CD4-positive, alpha-beta T cell (primary cell): Measurements from ENCODE around the gene MDFIC2. TPM values are rescaled to one million over a fixed set of nuclear protein-coding genes. Genes with fewer than 3 reads are reported as not detected.
A peak's percentile ranks its signal among the peaks of the same experiment; 100 is the strongest.
"Not testable (repeated sequence)": the region's sequence is repeated elsewhere in the genome, so short reads cannot be mapped to it uniquely, and the experiment has no call there.

ENCODE experiments used
- ATAC-seq: fragments of 200-7000 bp; cut with Tn5 transposase; one replicate; pipeline ENCODE4 v1.10.0; 2022; ENCODE audit warnings: mild to moderate bottlenecking; ENCODE audit not compliant: poor library complexity
- CTCF ChIA-PET: fragments of 350-600 bp; sonication (Branson Sonifier 250); formaldehyde crosslinking; loops from one replicate; lab custom pipeline; 2021; ENCODE audit warnings: antibody characterized with exemption, inconsistent platforms; lab: Charles Lee
- POLR2A ChIA-PET: fragments of 350-600 bp; sonication (Branson Sonifier 250); formaldehyde crosslinking; loops from one replicate; lab custom pipeline; 2021; ENCODE audit warnings: antibody characterized with exemption, inconsistent platforms; lab: Charles Lee
- DNase-seq, 14 experiments: peaks; one replicate each; pipeline ENCODE4 v3.0.0-alpha.2; 2013 to 2020; ENCODE audit warnings: mixed read lengths in 2 of 14
- H3K27ac ChIP-seq, 2 donors: one replicate each; pipeline versions ENCODE4 v1.5.1 to v1.7.0; 2013; ENCODE audit warnings: low read length in 2 of 2, low read depth in 1 of 2, mild to moderate bottlenecking in 1 of 2
- H3K27me3 ChIP-seq, 2 experiments: 1 replicate in 1 of 2; 2 replicates in 1 of 2; pipeline versions ENCODE4 v1.6.1 to v1.7.0; 2013; ENCODE audit warnings: low read length in 2 of 2, control low read depth in 1 of 2, mild to moderate bottlenecking in 1 of 2, moderate library complexity in 1 of 2; ENCODE audit not compliant: insufficient read depth in 2 of 2, control insufficient read depth in 1 of 2
- H3K36me3 ChIP-seq: one replicate; pipeline ENCODE4 v1.6.1; 2013; ENCODE audit warnings: low read length, control low read depth; ENCODE audit not compliant: insufficient read depth
- H3K4me1 ChIP-seq: one replicate; pipeline ENCODE4 v1.6.1; 2013; ENCODE audit warnings: low read length, control low read depth; ENCODE audit not compliant: insufficient read depth
- H3K4me3 ChIP-seq: one replicate; pipeline ENCODE4 v1.5.1; 2013; ENCODE audit warnings: mild to moderate bottlenecking, low read length, moderate library complexity
- H3K9me3 ChIP-seq, 2 experiments: 1 replicate in 1 of 2; 2 replicates in 1 of 2; pipeline versions ENCODE4 v1.6.1 to v1.7.0; 2013; ENCODE audit warnings: low read length in 2 of 2, mild to moderate bottlenecking in 2 of 2, control low read depth in 1 of 2, moderate library complexity in 1 of 2; ENCODE audit not compliant: control insufficient read depth in 1 of 2, insufficient read depth in 1 of 2
- H3K27ac Mint-ChIP-seq: one replicate; pipeline ENCODE4 v1.8.0; 2020; ENCODE audit warnings: mixed read lengths
- H3K27me3 Mint-ChIP-seq: one replicate; pipeline ENCODE4 v1.8.0; 2021; ENCODE audit warnings: mixed read lengths
- H3K36me3 Mint-ChIP-seq: one replicate; pipeline ENCODE4 v1.8.0; 2021; ENCODE audit warnings: low read depth, mixed read lengths
- H3K4me1 Mint-ChIP-seq: one replicate; pipeline ENCODE4 v1.8.0; 2021; ENCODE audit warnings: low read depth, mixed read lengths
- H3K4me3 Mint-ChIP-seq: one replicate; pipeline ENCODE4 v1.8.0; 2020; ENCODE audit warnings: mild to moderate bottlenecking, mixed read lengths
- H3K9me3 Mint-ChIP-seq: one replicate; pipeline ENCODE4 v1.8.0; 2020; ENCODE audit warnings: mixed read lengths
- CTCF ChIP-seq: fragments of 200-600 bp; IDR thresholded peaks from one replicate; pipeline ENCODE4 v1.8.0; 2022; ENCODE audit warnings: antibody characterized with exemption, mild to moderate bottlenecking
- intact Hi-C, 2 experiments: fragments of 100-400 bp; cut with DNase I in 1 of 2; cut with micrococcal nuclease in 1 of 2; formaldehyde crosslinking; loops; one replicate each; pipeline versions ENCODE4 v1.15.1 to v1.9.0; 2023 to 2025; cut with DNase I, micrococcal nuclease
- total RNA-seq, 174 experiments: library from RNA in 2 of 174; stranded (reverse) in 2 of 174; gene quantifications; one replicate each; pipeline ENCODE4 v1.2.3 and lab custom pipeline; 2021 to 2026

Gene MDFIC2
- total RNA-seq, 2 experiments from 2014 or later: not detected

- intact Hi-C loops: no loop called here
- H3K27ac Mint-ChIP-seq: no peak overlapping the region
- peak; percentile 29 for TF ChIP-seq CTCF
- H3K27me3 Mint-ChIP-seq: no peaks in the 10 kb centered on the region
- ChIA-PET POLR2A (no interaction called here), CTCF (no interaction called here)
- H3K27me3 ChIP-seq: no peaks in the 10 kb centered on the region
- H3K9me3 ChIP-seq: no peaks in the 10 kb centered on the region
- ATAC-seq (no peak), DNase-seq (peak in 2 of 14 experiments; percentile 1 to 4)
- H3K27ac ChIP-seq: no peak overlapping the region
- H3K4me3 ChIP-seq: no peak overlapping the region
- no peaks in the 10 kb centered on the region for H3K4me1 ChIP-seq
- no peaks in the 10 kb centered on the region for H3K4me1 Mint-ChIP-seq
- no peak overlapping the region for H3K4me3 Mint-ChIP-seq
- H3K36me3 ChIP-seq: no peaks in the 10 kb centered on the region
- H3K36me3 Mint-ChIP-seq: no peaks in the 10 kb centered on the region
- H3K9me3 Mint-ChIP-seq: no peaks in the 10 kb centered on the region
Measured at GRCh38 chr3:70358978-70359580, 46.6 kb upstream of the MDFIC2 start.

- Histone ChIP-seq H3K27ac (no peak overlapping the region), H3K4me3 (no peak overlapping the region), H3K9me3 (no peaks in the 10 kb centered on the region), H3K36me3 (no peaks in the 10 kb centered on the region), H3K4me1 (no peaks in the 10 kb centered on the region), H3K27me3 (peaks cover 0 to 11% of the 10 kb centered on the region in 2 experiments)
- Mint-ChIP-seq H3K9me3 (peaks cover 5% of the 10 kb centered on the region), H3K36me3 (no peaks in the 10 kb centered on the region), H3K4me3 (no peak overlapping the region), H3K27me3 (peaks cover 22% of the 10 kb centered on the region), H3K4me1 (no peaks in the 10 kb centered on the region), H3K27ac (no peak overlapping the region)
- ATAC-seq: no peak
- ChIA-PET POLR2A (no interaction called here), CTCF (no interaction called here)
- DNase-seq: no peak
- intact Hi-C loops: no loop called here
- TF ChIP-seq CTCF: no peak
Measured at GRCh38 chr3:70352215-70352614, 39.8 kb upstream of the MDFIC2 start.

- TF ChIP-seq CTCF: no peak
- CTCF ChIA-PET: no interaction called here
- H3K9me3 ChIP-seq: no peaks in the 10 kb centered on the region
- Mint-ChIP-seq H3K9me3 (peaks cover 6% of the 10 kb centered on the region), H3K36me3 (no peaks in the 10 kb centered on the region), H3K27me3 (peaks cover 11% of the 10 kb centered on the region), H3K27ac (no peak overlapping the region), H3K4me3 (no peak overlapping the region), H3K4me1 (no peaks in the 10 kb centered on the region)
- no peak for ATAC-seq
- H3K4me3 ChIP-seq: no peak overlapping the region
- H3K4me1 ChIP-seq: no peaks in the 10 kb centered on the region
- no peak for DNase-seq
- intact Hi-C loops: no loop called here
- H3K27me3 ChIP-seq: no peaks in the 10 kb centered on the region
- POLR2A ChIA-PET: no interaction called here
- H3K36me3 ChIP-seq: no peaks in the 10 kb centered on the region
- H3K27ac ChIP-seq: no peak overlapping the region
Measured at GRCh38 chr3:70342149-70342548, 29.7 kb upstream of the MDFIC2 start.

- H3K27me3 ChIP-seq, H3K4me3 ChIP-seq, H3K27ac Mint-ChIP-seq, H3K36me3 ChIP-seq, H3K27ac ChIP-seq, DNase-seq, CTCF ChIA-PET, H3K4me1 ChIP-seq, intact Hi-C loops, H3K4me1 Mint-ChIP-seq, H3K9me3 Mint-ChIP-seq, ATAC-seq, POLR2A ChIA-PET, H3K4me3 Mint-ChIP-seq, H3K9me3 ChIP-seq, H3K36me3 Mint-ChIP-seq: not testable (repeated sequence)
- H3K27me3 Mint-ChIP-seq: peaks cover 25% of the 10 kb centered on the region
Measured at GRCh38 chr3:70336885-70337284, 24.4 kb upstream of the MDFIC2 start.
